ENCODE data around the gene NAA40. TPM values are rescaled to one million over a fixed set of nuclear protein-coding genes. Genes with fewer than 3 reads are reported as not detected.
A peak's percentile ranks its signal among the peaks of the same experiment; 100 is the strongest.

The NAA40 gene
- total and polyA plus RNA-seq, 2 of the 13 experiments (the other 11 are each of a cell fraction or from before 2014, with no cell fraction given) = 11.1 to 17.9 TPM

- TF ChIP-seq, protein P1, sequence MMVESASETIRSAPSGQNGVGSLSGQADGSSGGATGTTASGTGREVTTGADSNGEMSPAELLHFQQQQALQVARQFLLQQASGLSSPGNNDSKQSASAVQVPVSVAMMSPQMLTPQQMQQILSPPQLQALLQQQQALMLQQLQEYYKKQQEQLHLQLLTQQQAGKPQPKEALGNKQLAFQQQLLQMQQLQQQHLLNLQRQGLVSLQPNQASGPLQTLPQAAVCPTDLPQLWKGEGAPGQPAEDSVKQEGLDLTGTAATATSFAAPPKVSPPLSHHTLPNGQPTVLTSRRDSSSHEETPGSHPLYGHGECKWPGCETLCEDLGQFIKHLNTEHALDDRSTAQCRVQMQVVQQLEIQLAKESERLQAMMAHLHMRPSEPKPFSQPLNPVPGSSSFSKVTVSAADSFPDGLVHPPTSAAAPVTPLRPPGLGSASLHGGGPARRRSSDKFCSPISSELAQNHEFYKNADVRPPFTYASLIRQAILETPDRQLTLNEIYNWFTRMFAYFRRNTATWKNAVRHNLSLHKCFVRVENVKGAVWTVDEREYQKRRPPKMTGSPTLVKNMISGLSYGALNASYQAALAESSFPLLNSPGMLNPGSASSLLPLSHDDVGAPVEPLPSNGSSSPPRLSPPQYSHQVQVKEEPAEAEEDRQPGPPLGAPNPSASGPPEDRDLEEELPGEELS (CRISPR knock-in tag; IDR thresholded peaks at IDR 0.05) = no peak
- TF ChIP-seq ZNF350 (CRISPR knock-in tag; IDR thresholded peaks at IDR 0.05; ENCODE audit: borderline replicate concordance, low read depth) (no peak), ZNF691 (CRISPR knock-in tag; IDR thresholded peaks at IDR 0.05; ENCODE audit: borderline replicate concordance, low read depth) (no peak), ZNF780A (CRISPR knock-in tag; IDR thresholded peaks at IDR 0.05) (0 out of 2 replicates have a peak, but pooled peaks have one; percentile 25), PHF8 (CRISPR knock-in tag; IDR thresholded peaks at IDR 0.05) (peak; percentile 6; the same call in 1 of the 2 replicates), NONO (IDR thresholded peaks at IDR 0.05) (no peak), NONO (CRISPR knock-in tag; conservative IDR thresholded peaks at IDR 0.05) (peak; percentile 80), ZNF652 (CRISPR knock-in tag; IDR thresholded peaks at IDR 0.05; ENCODE audit: borderline replicate concordance, low read depth) (no peak), SKI (IDR thresholded peaks at IDR 0.05; ENCODE audit: partially characterized antibody) (no peak), RCOR2 (CRISPR knock-in tag; IDR thresholded peaks at IDR 0.05) (no peak), ZNF607 (CRISPR knock-in tag; IDR thresholded peaks at IDR 0.05; ENCODE audit: borderline replicate concordance) (no peak), ZFP36 (IDR thresholded peaks at IDR 0.05; ENCODE audit: borderline replicate concordance, low read depth, low read length, partially characterized antibody) (no peak), ZNF605 (CRISPR knock-in tag; IDR thresholded peaks at IDR 0.05) (peak; percentile 45; the same call in 1 of the 2 replicates), HNF1A (IDR thresholded peaks at IDR 0.05; ENCODE audit: low read depth) (no peak), HNF1A (CRISPR knock-in tag; IDR thresholded peaks at IDR 0.05; ENCODE audit: borderline replicate concordance) (peak; percentile 34; the same call in 1 of the 2 replicates), ZNF629 (CRISPR knock-in tag; conservative IDR thresholded peaks at IDR 0.05) (0 out of 2 replicates have a peak, but pooled peaks have one; percentile 18), HNRNPLL (IDR thresholded peaks at IDR 0.05; ENCODE audit: low read depth, low read length, poor library complexity, severe bottlenecking) (peak; percentile 18), DPF2 (CRISPR knock-in tag; IDR thresholded peaks at IDR 0.05; ENCODE audit: borderline replicate concordance, low read depth) (0 out of 2 replicates have a peak, but pooled peaks have one; percentile 34), NR2F6 (IDR thresholded peaks at IDR 0.05) (no peak), NR2F6 (CRISPR knock-in tag; IDR thresholded peaks at IDR 0.05) (peak; percentile 48; the same call in 1 of the 2 replicates), NR2F1 (CRISPR knock-in tag; IDR thresholded peaks at IDR 0.05) (no peak)
- TF ChIP-seq, protein P2, sequence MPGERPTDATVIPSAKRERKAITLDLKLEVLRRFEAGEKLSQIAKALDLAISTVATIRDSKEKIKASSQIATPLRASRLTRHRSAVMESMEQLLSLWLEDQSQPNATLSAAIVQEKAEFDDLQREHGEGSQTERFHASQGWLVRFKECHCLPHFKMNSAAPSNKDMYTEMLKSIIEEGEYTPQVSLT (CRISPR knock-in tag; IDR thresholded peaks at IDR 0.05; ENCODE audit: borderline replicate concordance, low read depth) = no peak
Observed at GRCh38 chr11:63920126-63920938, 18.5 kb upstream of the NAA40 start (continued).
